Mesendoderm (in vitro differentiated cells): ENCODE measurements around the gene TUT7.
"Not testable (repeated sequence)": the region's sequence is repeated elsewhere in the genome, so short reads cannot be mapped to it uniquely, and the experiment has no call there.

Source experiments
- DNase-seq: peaks from one replicate; pipeline ENCODE4 v3.0.0; 2013
- H2AK5ac ChIP-seq: 2 replicates; pipeline ENCODE4 v1.6.1; 2013; ENCODE audit warnings: low read length, inconsistent platforms
- H2BK120ac ChIP-seq: 2 replicates; pipeline ENCODE4 v1.6.1; 2013; ENCODE audit warnings: low read depth, mild to moderate bottlenecking, low read length, moderate library complexity, mixed read lengths
- H2BK15ac ChIP-seq: replicated peaks from 2 replicates; pipeline ENCODE4 v1.6.1; 2013; ENCODE audit warnings: low read depth, mild to moderate bottlenecking, moderate library complexity
- H2BK5ac ChIP-seq: 2 replicates; pipeline ENCODE4 v1.6.1; 2013; ENCODE audit warnings: low read length, inconsistent platforms
- H3K18ac ChIP-seq: 2 replicates; pipeline ENCODE4 v1.6.1; 2013; ENCODE audit warnings: mild to moderate bottlenecking, low read length, mixed read lengths
- H3K23ac ChIP-seq: one replicate; pipeline ENCODE4 v1.6.1; 2013; ENCODE audit warnings: low read length
- H3K27ac ChIP-seq: 2 replicates; pipeline ENCODE4 v1.5.1; 2013; ENCODE audit warnings: low read depth, mild to moderate bottlenecking, inconsistent platforms, low read length, moderate library complexity
- H3K27me3 ChIP-seq: 2 replicates; pipeline ENCODE4 v1.6.1; 2013; ENCODE audit warnings: low read length, control low read depth, mild to moderate bottlenecking, inconsistent platforms; ENCODE audit not compliant: insufficient read depth, poor library complexity
- H3K36me3 ChIP-seq: 2 replicates; pipeline ENCODE4 v1.6.1; 2013; ENCODE audit warnings: low read length, inconsistent platforms; ENCODE audit not compliant: control insufficient read depth, insufficient read depth
- H3K4ac ChIP-seq: one replicate; pipeline ENCODE4 v1.6.1; 2013; ENCODE audit warnings: low read depth, mild to moderate bottlenecking, low read length, moderate library complexity
- H3K4me1 ChIP-seq: 2 replicates; pipeline ENCODE4 v1.6.1; 2013; ENCODE audit warnings: low read depth, low read length, inconsistent platforms; ENCODE audit not compliant: control insufficient read depth
- H3K4me2 ChIP-seq: 2 replicates; pipeline ENCODE4 v1.6.1; 2013; ENCODE audit warnings: low read length
- H3K4me3 ChIP-seq: 2 replicates; pipeline ENCODE4 v1.5.1; 2013; ENCODE audit warnings: mild to moderate bottlenecking, low read length
- H3K56ac ChIP-seq: one replicate; pipeline ENCODE4 v1.6.1; 2013; ENCODE audit warnings: low read length
- H3K79me1 ChIP-seq: 2 replicates; pipeline ENCODE4 v1.6.1; 2013; ENCODE audit warnings: low read length, inconsistent platforms
- H3K79me2 ChIP-seq: 2 replicates; pipeline ENCODE4 v1.6.1; 2013; ENCODE audit warnings: mild to moderate bottlenecking, low read length; ENCODE audit not compliant: control insufficient read depth, insufficient read depth
- H3K9ac ChIP-seq: 2 replicates; pipeline ENCODE4 v1.6.1; 2013; ENCODE audit warnings: low read length, inconsistent platforms
- H4K5ac ChIP-seq: one replicate; pipeline ENCODE4 v1.6.1; 2013; ENCODE audit warnings: low read length
- H4K8ac ChIP-seq: one replicate; pipeline ENCODE4 v1.6.1; 2013; ENCODE audit warnings: low read depth, mild to moderate bottlenecking, control low read depth, low read length, moderate library complexity
- WGBS: extraction: QIAGEN DNeasy Blood & Tissue Kit; methylation state at CpG from one replicate; pipeline ENCODE4 v1.1.7; 2013; ENCODE audit warnings: low lambda C conversion rate, missing lambda C conversion rate; ENCODE audit not compliant: insufficient coverage; ENCODE audit errors: extremely low coverage; 5-methylcytosine and 5-hydroxymethylcytosine counted together

TUT7 gene

GRCh38 chr9:86312959-86313358 lies 41.3 kb downstream of the TUT7 start:
- not testable (repeated sequence) for H3K4me1 ChIP-seq, H3K4me2 ChIP-seq, H3K9ac ChIP-seq, H2BK5ac ChIP-seq, H3K27me3 ChIP-seq, H4K5ac ChIP-seq, H2BK120ac ChIP-seq, H4K8ac ChIP-seq, H3K79me1 ChIP-seq, H3K18ac ChIP-seq, H2AK5ac ChIP-seq, H3K27ac ChIP-seq, H3K36me3 ChIP-seq, H3K4ac ChIP-seq, H3K79me2 ChIP-seq, H3K56ac ChIP-seq, DNase-seq, H3K4me3 ChIP-seq, H2BK15ac ChIP-seq, H3K23ac ChIP-seq
- no CpG with 5 or more reads among the region's 2 CpGs for WGBS

- Histone ChIP-seq H4K8ac (no peak overlapping the region), H3K4me3 (no peak overlapping the region), H3K79me1 (no peaks in the 10 kb centered on the region), H2BK15ac (no peak overlapping the region), H3K23ac (no peak overlapping the region), H2AK5ac (no peak overlapping the region), H2BK5ac (no peak overlapping the region), H3K27me3 (no peaks in the 10 kb centered on the region), H4K5ac (no peak overlapping the region), H3K9ac (no peak overlapping the region), H3K18ac (no peak overlapping the region), H3K4ac (no peak overlapping the region), H3K56ac (no peak overlapping the region), H2BK120ac (no peak overlapping the region), H3K4me2 (no peak overlapping the region), H3K4me1 (no peaks in the 10 kb centered on the region), H3K79me2 (no peaks in the 10 kb centered on the region), H3K36me3 (no peaks in the 10 kb centered on the region), H3K27ac (no peak overlapping the region)
- no peak for DNase-seq
- no CpG with 5 or more reads among the region's 1 CpG for WGBS
Observed at GRCh38 chr9:86308687-86309086, 45.5 kb downstream of the TUT7 start.

- Histone ChIP-seq H4K8ac (no peak overlapping the region), H3K4me1 (no peaks in the 10 kb centered on the region), H3K4me2 (no peak overlapping the region), H3K9ac (no peak overlapping the region), H3K18ac (no peak overlapping the region), H3K27ac (no peak overlapping the region), H2BK120ac (no peak overlapping the region), H3K23ac (no peak overlapping the region), H3K27me3 (no peaks in the 10 kb centered on the region), H2BK5ac (no peak overlapping the region), H3K4ac (no peak overlapping the region), H3K79me2 (no peaks in the 10 kb centered on the region), H3K56ac (no peak overlapping the region), H3K36me3 (peaks cover 4% of the 10 kb centered on the region), H2AK5ac (no peak overlapping the region), H3K79me1 (no peaks in the 10 kb centered on the region), H2BK15ac (no peak overlapping the region), H4K5ac (no peak overlapping the region), H3K4me3 (no peak overlapping the region)
- no CpG with 5 or more reads among the region's 3 CpGs for WGBS
- DNase-seq, result no peak
Observed at GRCh38 chr9:86304236-86304730, 49.9 kb downstream of the TUT7 start.

GRCh38 chr9:86303316-86303975 lies 50.8 kb downstream of the TUT7 start:
- no peak overlapping the region for H3K23ac ChIP-seq

GRCh38 chr9:86301686-86302085 lies 52.5 kb downstream of the TUT7 start:
- no peak overlapping the region for H3K56ac ChIP-seq

More at GRCh38 chr9:86303316-86303975, 50.8 kb downstream of the TUT7 start:
- DNase-seq, result peak; percentile 66
- H3K56ac ChIP-seq, result no peak overlapping the region
- no peaks in the 10 kb centered on the region for H3K79me1 ChIP-seq
- H2BK15ac ChIP-seq, result no peak overlapping the region
- no peak overlapping the region for H2AK5ac ChIP-seq
- H2BK5ac ChIP-seq, result no peak overlapping the region
- no peaks in the 10 kb centered on the region for H3K27me3 ChIP-seq
- peaks cover 4% of the 10 kb centered on the region for H3K36me3 ChIP-seq
- no peaks in the 10 kb centered on the region for H3K4me1 ChIP-seq
- no peak overlapping the region for H4K5ac ChIP-seq
- H3K79me2 ChIP-seq, result no peaks in the 10 kb centered on the region
- peak overlapping the region; percentile 39 for H3K18ac ChIP-seq
- no peak overlapping the region for H3K27ac ChIP-seq
- no peak overlapping the region for H2BK120ac ChIP-seq
- H3K4me2 ChIP-seq, result no peak overlapping the region
- no peak overlapping the region for H4K8ac ChIP-seq
- WGBS, result no CpG with 5 or more reads among the region's 4 CpGs
- no peak overlapping the region for H3K4me3 ChIP-seq
- H3K9ac ChIP-seq, result no peak overlapping the region
- no peak overlapping the region for H3K4ac ChIP-seq

GRCh38 chr9:86300701-86301100 lies 53.5 kb downstream of the TUT7 start:
- Histone ChIP-seq H3K4me2 (no peak overlapping the region), H3K79me2 (no peaks in the 10 kb centered on the region), H4K8ac (no peak overlapping the region), H2BK120ac (no peak overlapping the region), H3K4me3 (no peak overlapping the region), H2BK5ac (no peak overlapping the region), H3K79me1 (no peaks in the 10 kb centered on the region), H3K4me1 (no peaks in the 10 kb centered on the region), H3K27ac (no peak overlapping the region), H3K27me3 (no peaks in the 10 kb centered on the region), H3K23ac (no peak overlapping the region), H3K9ac (no peak overlapping the region), H3K18ac (no peak overlapping the region), H3K36me3 (peaks cover 4% of the 10 kb centered on the region), H4K5ac (no peak overlapping the region), H3K4ac (no peak overlapping the region), H3K56ac (no peak overlapping the region), H2BK15ac (no peak overlapping the region), H2AK5ac (no peak overlapping the region)
- WGBS, result no CpG with 5 or more reads among the region's 2 CpGs
- no peak for DNase-seq

More at GRCh38 chr9:86301686-86302085, 52.5 kb downstream of the TUT7 start:
- H4K5ac ChIP-seq, result no peak overlapping the region
- no peaks in the 10 kb centered on the region for H3K79me1 ChIP-seq
- no peaks in the 10 kb centered on the region for H3K79me2 ChIP-seq
- H2BK15ac ChIP-seq, result no peak overlapping the region
- WGBS, result no CpG with 5 or more reads among the region's 1 CpG
- H2BK5ac ChIP-seq, result no peak overlapping the region
- H3K23ac ChIP-seq, result no peak overlapping the region
- no peak overlapping the region for H4K8ac ChIP-seq
- peaks cover 4% of the 10 kb centered on the region for H3K36me3 ChIP-seq
- H3K4me3 ChIP-seq, result no peak overlapping the region
- no peak overlapping the region for H3K18ac ChIP-seq
- DNase-seq, result no peak
- no peak overlapping the region for H3K4ac ChIP-seq
- H3K4me2 ChIP-seq, result no peak overlapping the region
- no peaks in the 10 kb centered on the region for H3K27me3 ChIP-seq
- no peak overlapping the region for H2BK120ac ChIP-seq
- no peak overlapping the region for H3K27ac ChIP-seq
- no peak overlapping the region for H3K9ac ChIP-seq
- no peaks in the 10 kb centered on the region for H3K4me1 ChIP-seq
- H2AK5ac ChIP-seq, result no peak overlapping the region
